Tibial nerve (tissue), 4 donors: ENCODE data around the gene TRIM41. TPM values are rescaled to one million over a fixed set of nuclear protein-coding genes. Genes with fewer than 3 reads are reported as not detected.

ENCODE experiments used
- DNase-seq, 2 donors: peaks; one replicate each; pipeline ENCODE4 v3.0.0-alpha.2; 2019; ENCODE audit warnings: low spot score in 2 of 2
- H3K27ac ChIP-seq, 4 donors: fragments of 200-600 bp; sonication (generic) in 3 of 4; one replicate each; pipeline ENCODE4 v1.5.1; 2017 to 2019; ENCODE audit warnings: mild to moderate bottlenecking in 1 of 4
- H3K27me3 ChIP-seq, 2 donors: fragments of 200-600 bp; sonication (generic) in 1 of 2; one replicate each; pipeline versions ENCODE4 v1.5.1 to v1.6.0; 2017 to 2019
- H3K36me3 ChIP-seq, 3 donors: fragments of 200-600 bp; sonication (generic); one replicate each; pipeline ENCODE4 v1.5.1; 2018 to 2019
- H3K4me1 ChIP-seq, 4 donors: fragments of 200-600 bp; sonication (generic) in 3 of 4; one replicate each; pipeline ENCODE4 v1.5.1; 2017 to 2019
- H3K4me3 ChIP-seq, 4 donors: fragments of 200-600 bp; sonication (generic) in 3 of 4; one replicate each; pipeline ENCODE4 v1.5.1; 2017 to 2019; ENCODE audit warnings: mild to moderate bottlenecking in 1 of 4, moderate library complexity in 1 of 4
- H3K9me3 ChIP-seq, 4 donors: fragments of 200-600 bp; sonication (generic) in 3 of 4; one replicate each; pipeline ENCODE4 v1.5.1; 2017 to 2019
- EP300 ChIP-seq, 2 donors: sonication (generic); formaldehyde crosslinking; IDR thresholded peaks; one replicate each; pipeline ENCODE4 v1.6.1; 2017; ENCODE audit warnings: antibody characterized with exemption in 2 of 2, mild to moderate bottlenecking in 1 of 2
- POLR2A ChIP-seq, 2 donors: fragments of 450-650 bp; IDR thresholded peaks; one replicate each; pipeline ENCODE4 v1.6.1; 2017; ENCODE audit warnings: antibody characterized with exemption in 2 of 2, mild to moderate bottlenecking in 2 of 2, moderate library complexity in 2 of 2
- WGBS, 2 donors: methylation state at CpG; one replicate each; pipeline ENCODE4 v1.1.5; 2018; 5-methylcytosine and 5-hydroxymethylcytosine counted together
- total RNA-seq, 4 donors: library from RNA; depleted of rRNA; stranded (reverse); fragments of >200 nt; gene quantifications; one replicate each; pipeline ENCODE4 v1.1.0, GENCODE V29; 2016
- TF ChIP-seq, protein P1 (sequence below), 5 experiments: fragments of 200-600 bp in 3 of 5; fragments of 450-650 bp in 2 of 5; sonication (generic) in 3 of 5; IDR thresholded peaks; one replicate each; pipeline ENCODE4 v1.5.1; 2016 to 2019; ENCODE audit warnings: antibody characterized with exemption in 5 of 5, mild to moderate bottlenecking in 3 of 5, moderate library complexity in 2 of 5

Gene TRIM41
- total RNA-seq, 4 donors from 2014 or later = 17.9 to 25.7 (median 22.7) TPM

DNA sequence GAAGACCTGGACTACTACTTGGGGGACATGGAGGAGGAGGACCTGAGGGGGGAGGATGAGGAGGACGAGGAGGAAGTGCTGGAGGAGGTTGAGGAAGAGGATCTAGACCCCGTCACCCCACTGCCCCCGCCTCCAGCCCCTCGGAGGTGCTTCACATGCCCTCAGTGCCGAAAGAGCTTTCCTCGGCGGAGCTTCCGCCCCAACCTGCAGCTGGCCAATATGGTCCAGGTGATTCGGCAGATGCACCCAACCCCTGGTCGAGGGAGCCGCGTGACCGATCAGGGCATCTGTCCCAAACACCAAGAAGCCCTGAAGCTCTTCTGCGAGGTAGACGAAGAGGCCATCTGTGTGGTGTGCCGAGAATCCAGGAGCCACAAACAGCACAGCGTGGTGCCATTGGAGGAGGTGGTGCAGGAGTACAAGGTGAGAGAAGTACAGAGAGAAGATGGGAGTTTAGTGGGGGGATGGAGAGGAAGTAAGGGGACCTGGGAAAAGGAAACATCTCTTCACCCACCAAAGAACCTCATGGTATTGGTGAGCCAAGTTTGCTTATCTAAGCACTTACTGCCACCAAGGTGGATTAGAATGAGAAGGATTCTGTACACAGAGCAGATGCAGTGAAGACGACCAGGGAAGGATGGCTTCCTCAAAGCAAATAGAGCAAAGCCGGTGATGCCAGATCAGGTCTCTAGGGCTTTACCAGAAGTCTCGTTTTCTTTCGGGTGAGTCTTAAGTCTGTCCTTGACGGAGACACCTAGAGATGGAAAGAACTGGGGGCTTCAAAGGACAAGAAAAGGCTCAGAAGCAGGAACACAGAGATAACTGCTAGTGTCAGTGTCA lies 1.5 kb downstream of the TRIM41 start:
- TF ChIP-seq, protein P1, sequence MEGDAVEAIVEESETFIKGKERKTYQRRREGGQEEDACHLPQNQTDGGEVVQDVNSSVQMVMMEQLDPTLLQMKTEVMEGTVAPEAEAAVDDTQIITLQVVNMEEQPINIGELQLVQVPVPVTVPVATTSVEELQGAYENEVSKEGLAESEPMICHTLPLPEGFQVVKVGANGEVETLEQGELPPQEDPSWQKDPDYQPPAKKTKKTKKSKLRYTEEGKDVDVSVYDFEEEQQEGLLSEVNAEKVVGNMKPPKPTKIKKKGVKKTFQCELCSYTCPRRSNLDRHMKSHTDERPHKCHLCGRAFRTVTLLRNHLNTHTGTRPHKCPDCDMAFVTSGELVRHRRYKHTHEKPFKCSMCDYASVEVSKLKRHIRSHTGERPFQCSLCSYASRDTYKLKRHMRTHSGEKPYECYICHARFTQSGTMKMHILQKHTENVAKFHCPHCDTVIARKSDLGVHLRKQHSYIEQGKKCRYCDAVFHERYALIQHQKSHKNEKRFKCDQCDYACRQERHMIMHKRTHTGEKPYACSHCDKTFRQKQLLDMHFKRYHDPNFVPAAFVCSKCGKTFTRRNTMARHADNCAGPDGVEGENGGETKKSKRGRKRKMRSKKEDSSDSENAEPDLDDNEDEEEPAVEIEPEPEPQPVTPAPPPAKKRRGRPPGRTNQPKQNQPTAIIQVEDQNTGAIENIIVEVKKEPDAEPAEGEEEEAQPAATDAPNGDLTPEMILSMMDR (IDR thresholded peaks at IDR 0.05) = no peak
- no peak for TF ChIP-seq POLR2A (IDR thresholded peaks at IDR 0.05)
- no peak for TF ChIP-seq EP300 (IDR thresholded peaks at IDR 0.05)
- Histone ChIP-seq H3K9me3 (no peaks in the 10 kb centered on the region), H3K27me3 (no peaks in the 10 kb centered on the region), H3K27ac (peak overlapping the region in 3 of 4 donors; percentile 92 to 98 (median 96)), H3K4me1 (peaks cover 0 to 24% (median 4%) of the 10 kb centered on the region in 4 donors), H3K4me3 (peak overlapping the region; percentile 71 to 91 (median 82)), H3K36me3 (peaks cover 0 to 19% (median 0%) of the 10 kb centered on the region in 3 donors)
- 72 to 73% methylated on average over 22 of the region's 22 CpGs for WGBS, 2 donors
- DNase-seq = no peak

DNA sequence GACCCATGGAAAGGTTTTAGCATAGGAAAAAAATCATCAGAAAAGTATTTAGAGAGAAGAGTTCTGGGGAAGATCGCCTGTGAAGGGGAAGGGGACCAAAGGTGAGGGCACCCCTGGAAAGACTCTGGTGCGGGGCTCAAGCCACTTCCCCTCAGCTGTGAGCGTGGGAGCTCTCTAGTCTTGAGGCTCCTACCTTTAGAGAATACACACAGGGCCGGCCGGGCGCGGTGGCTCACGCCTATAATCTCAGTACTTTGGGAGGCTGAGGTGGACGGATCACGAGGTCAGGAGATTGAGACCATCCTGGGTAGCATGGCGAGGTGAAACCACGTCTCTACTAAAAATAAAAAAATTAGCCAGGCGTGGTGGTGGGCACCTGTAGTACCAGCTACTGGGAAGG lies 6.9 kb downstream of the TRIM41 start:
- H3K27ac ChIP-seq = no peak overlapping the region
- peaks cover 0 to 7% (median 0%) of the 10 kb centered on the region in 4 donors for H3K4me1 ChIP-seq
- H3K9me3 ChIP-seq = no peaks in the 10 kb centered on the region
- no peaks in the 10 kb centered on the region for H3K27me3 ChIP-seq
- no peak overlapping the region for H3K4me3 ChIP-seq
- WGBS, 2 donors = 94 to 96% methylated on average over 13 of the region's 13 CpGs
- TF ChIP-seq, protein P1 (IDR thresholded peaks at IDR 0.05) = no peak
- TF ChIP-seq EP300 (IDR thresholded peaks at IDR 0.05) (no peak), POLR2A (IDR thresholded peaks at IDR 0.05) (no peak)
- peaks cover 0 to 65% (median 0%) of the 10 kb centered on the region in 3 donors for H3K36me3 ChIP-seq
- no peak for DNase-seq

DNA sequence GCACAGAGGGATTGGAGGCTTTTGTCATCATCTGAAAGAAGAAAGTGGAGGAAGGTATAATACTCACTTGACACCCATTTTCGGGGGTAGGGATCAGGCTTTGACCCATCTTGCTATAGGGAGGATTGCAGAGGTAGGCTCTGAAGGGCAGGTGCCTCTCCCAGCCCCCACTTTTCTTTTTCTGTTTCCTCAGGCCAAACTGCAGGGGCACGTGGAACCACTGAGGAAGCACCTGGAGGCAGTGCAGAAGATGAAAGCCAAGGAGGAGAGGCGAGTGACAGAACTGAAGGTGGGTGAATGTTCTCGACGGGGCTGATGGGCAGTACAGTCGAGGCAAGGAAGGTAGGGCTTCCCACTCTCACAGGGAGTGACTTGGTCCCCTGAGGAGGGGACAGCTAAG lies 7.5 kb downstream of the TRIM41 start:
- DNase-seq = no peak
- H3K36me3 ChIP-seq = peaks cover 0 to 71% (median 0%) of the 10 kb centered on the region in 3 donors

DNA sequence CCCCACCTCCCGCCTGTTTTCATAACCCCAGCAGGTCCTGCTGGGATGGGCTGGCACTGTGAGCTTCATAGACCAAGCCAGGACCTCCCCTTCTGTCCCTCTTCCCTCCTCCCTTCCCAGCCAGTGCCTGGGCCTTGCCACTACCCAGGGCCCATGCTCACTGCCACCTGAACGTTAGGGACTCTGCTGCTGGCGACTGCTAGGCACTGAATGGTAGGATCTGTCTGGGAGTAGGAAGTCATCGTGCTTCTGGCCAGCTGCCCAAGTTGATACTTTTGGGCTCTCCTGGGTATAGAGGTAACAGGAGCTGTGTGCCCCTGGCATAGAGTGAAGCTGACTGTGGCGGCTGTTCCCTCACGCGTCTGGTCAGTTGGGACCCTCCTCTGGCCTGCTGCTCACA lies 8.4 kb downstream of the TRIM41 start:
- WGBS, 2 donors = 88 to 89% methylated on average over 7 of the region's 7 CpGs
- Histone ChIP-seq H3K4me1 (no peaks in the 10 kb centered on the region), H3K27me3 (no peaks in the 10 kb centered on the region), H3K9me3 (no peaks in the 10 kb centered on the region), H3K27ac (no peak overlapping the region), H3K36me3 (peaks cover 3 to 79% (median 3%) of the 10 kb centered on the region in 3 donors), H3K4me3 (no peak overlapping the region)
- TF ChIP-seq POLR2A (IDR thresholded peaks at IDR 0.05) (no peak), EP300 (IDR thresholded peaks at IDR 0.05) (no peak)
- TF ChIP-seq, protein P1 (IDR thresholded peaks at IDR 0.05) = no peak
- no peak for DNase-seq

More for the DNA sequence above, 7.5 kb downstream of the TRIM41 start:
- no peaks in the 10 kb centered on the region for H3K27me3 ChIP-seq
- 84 to 86% methylated on average over 6 of the region's 6 CpGs for WGBS, 2 donors
- no peak overlapping the region for H3K27ac ChIP-seq
- H3K4me1 ChIP-seq = peaks cover 0 to 1% (median 0%) of the 10 kb centered on the region in 4 donors
- TF ChIP-seq, protein P1 (IDR thresholded peaks at IDR 0.05) = no peak
- TF ChIP-seq POLR2A (IDR thresholded peaks at IDR 0.05) (no peak), EP300 (IDR thresholded peaks at IDR 0.05) (no peak)
- H3K4me3 ChIP-seq = no peak overlapping the region
- no peaks in the 10 kb centered on the region for H3K9me3 ChIP-seq

DNA sequence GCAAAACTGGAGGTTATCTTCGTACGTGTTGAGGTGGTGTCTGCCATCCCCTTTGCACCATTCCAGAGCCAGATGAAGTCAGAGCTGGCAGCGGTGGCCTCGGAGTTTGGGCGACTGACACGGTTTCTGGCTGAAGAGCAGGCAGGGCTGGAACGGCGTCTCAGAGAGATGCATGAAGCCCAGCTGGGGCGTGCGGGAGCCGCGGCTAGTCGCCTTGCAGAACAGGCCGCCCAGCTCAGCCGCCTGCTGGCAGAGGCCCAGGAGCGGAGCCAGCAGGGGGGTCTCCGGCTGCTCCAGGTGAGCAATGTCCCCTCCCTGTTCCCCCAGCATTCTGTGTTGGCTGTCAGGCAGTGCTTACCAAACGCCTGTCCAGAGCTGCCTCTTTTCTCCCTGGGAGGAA lies 9.5 kb downstream of the TRIM41 start:
- no peak for DNase-seq
- peaks cover 5 to 83% (median 15%) of the 10 kb centered on the region in 3 donors for H3K36me3 ChIP-seq
- no peak overlapping the region for H3K4me3 ChIP-seq
- TF ChIP-seq EP300 (IDR thresholded peaks at IDR 0.05) (no peak), POLR2A (IDR thresholded peaks at IDR 0.05) (no peak)
- TF ChIP-seq, protein P1 (IDR thresholded peaks at IDR 0.05) = no peak
- H3K27ac ChIP-seq = no peak overlapping the region
- H3K9me3 ChIP-seq = no peaks in the 10 kb centered on the region
- no peaks in the 10 kb centered on the region for H3K27me3 ChIP-seq
- WGBS, 2 donors = 78 to 88% methylated on average over 17 to 18 of the region's 18 CpGs
- no peaks in the 10 kb centered on the region for H3K4me1 ChIP-seq
